ENCODE results near the gene WNT3A. TPM values are rescaled to one million over a fixed set of nuclear protein-coding genes. Genes with fewer than 3 reads are reported as not detected.

WNT3A gene
- total RNA-seq, 4 donors from 2014 or later = not detected

DNA sequence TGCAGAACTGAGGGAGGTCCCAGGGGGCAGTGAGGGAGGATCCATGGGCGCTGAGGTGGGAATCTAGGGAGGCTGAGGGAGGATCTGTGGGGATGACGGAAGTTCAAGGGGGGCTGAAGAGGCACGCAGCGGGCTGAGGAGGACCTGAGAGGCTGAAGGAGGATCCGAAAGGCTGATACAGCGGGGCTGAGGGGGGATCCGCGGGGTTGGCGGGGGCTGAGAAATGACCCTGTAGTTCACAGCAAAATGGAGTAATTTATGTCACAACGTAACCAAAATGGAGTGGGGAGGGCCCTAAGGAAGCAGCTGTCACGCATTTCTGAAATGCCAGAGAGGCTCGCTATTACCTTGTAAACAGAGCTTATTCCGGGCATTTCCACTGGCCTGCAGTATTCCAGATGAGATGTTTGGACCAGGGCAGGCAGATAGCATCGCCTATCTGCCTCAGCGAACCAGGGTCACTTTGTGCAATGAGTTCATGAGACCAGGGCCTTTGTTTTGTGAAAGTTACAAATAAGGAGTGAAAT lies 103.2 kb downstream of the WNT3A start:
- intact Hi-C loops (cut with DNase I; ENCODE audit: low total_unique reads) = no loop called here
- H3K9me3 ChIP-seq = no peaks in the 10 kb centered on the region
- peaks cover 0 to 12% of the 10 kb centered on the region in 2 donors for H3K4me1 ChIP-seq
- H3K27ac ChIP-seq = peak overlapping the region; percentile 94 to 97
- peak overlapping the region; percentile 71 to 82 for H3K4me3 ChIP-seq
- TF ChIP-seq, protein P1, sequence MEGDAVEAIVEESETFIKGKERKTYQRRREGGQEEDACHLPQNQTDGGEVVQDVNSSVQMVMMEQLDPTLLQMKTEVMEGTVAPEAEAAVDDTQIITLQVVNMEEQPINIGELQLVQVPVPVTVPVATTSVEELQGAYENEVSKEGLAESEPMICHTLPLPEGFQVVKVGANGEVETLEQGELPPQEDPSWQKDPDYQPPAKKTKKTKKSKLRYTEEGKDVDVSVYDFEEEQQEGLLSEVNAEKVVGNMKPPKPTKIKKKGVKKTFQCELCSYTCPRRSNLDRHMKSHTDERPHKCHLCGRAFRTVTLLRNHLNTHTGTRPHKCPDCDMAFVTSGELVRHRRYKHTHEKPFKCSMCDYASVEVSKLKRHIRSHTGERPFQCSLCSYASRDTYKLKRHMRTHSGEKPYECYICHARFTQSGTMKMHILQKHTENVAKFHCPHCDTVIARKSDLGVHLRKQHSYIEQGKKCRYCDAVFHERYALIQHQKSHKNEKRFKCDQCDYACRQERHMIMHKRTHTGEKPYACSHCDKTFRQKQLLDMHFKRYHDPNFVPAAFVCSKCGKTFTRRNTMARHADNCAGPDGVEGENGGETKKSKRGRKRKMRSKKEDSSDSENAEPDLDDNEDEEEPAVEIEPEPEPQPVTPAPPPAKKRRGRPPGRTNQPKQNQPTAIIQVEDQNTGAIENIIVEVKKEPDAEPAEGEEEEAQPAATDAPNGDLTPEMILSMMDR (IDR thresholded peaks at IDR 0.05) = no peak
- TF ChIP-seq POLR2A (IDR thresholded peaks at IDR 0.05) = no peak
- no peaks in the 10 kb centered on the region for H3K36me3 ChIP-seq
- peak in 1 of 2 donors; percentile 52 for DNase-seq
- H3K27me3 ChIP-seq = no peaks in the 10 kb centered on the region

DNA sequence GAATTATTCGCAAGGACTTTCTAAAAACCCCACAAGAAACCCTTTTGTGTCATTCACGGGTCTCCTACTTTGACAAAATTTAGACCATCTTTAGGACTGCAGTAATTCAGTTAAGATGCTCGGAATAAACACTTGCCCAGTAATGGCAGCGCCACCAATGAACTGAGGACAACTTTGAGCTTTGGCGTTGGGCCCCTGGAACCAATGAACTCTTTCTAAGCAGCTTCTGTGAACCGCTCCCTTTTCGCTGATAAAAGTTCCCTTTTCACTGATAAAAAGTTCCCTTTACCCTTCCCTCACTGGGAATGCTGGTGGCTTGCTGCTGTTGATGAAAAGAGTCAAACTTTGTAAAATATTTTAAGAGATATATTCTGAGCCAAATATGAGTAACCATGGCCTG lies 103.8 kb downstream of the WNT3A start:
- Histone ChIP-seq H3K27ac (peak overlapping the region; percentile 94 to 97), H3K4me3 (peak overlapping the region in 1 of 2 donors; percentile 71), H3K9me3 (no peaks in the 10 kb centered on the region), H3K36me3 (no peaks in the 10 kb centered on the region), H3K4me1 (peaks cover 0 to 12% of the 10 kb centered on the region in 2 donors), H3K27me3 (no peaks in the 10 kb centered on the region)
- TF ChIP-seq, protein P1 (IDR thresholded peaks at IDR 0.05) = no peak
- no peak for TF ChIP-seq POLR2A (IDR thresholded peaks at IDR 0.05)
- intact Hi-C loops (cut with DNase I; ENCODE audit: low total_unique reads) = no loop called here
- no peak for DNase-seq

Small RNA genes lying within 50 kb of the gene (microRNA-seq; reads per million reads assigned to microRNA genes)
- gene MIR3620 (ENCODE audit: borderline microRNAs expressed, borderline replicate concordance) = not detected

Small RNA genes lying within 50 kb of the gene (small RNA-seq; reads per million reads assigned to genes)
- not detected for gene SEPT14P17

Other genes starting within 250 kb of the WNT3A start
- gene PRSS38, start 191.3 kb upstream of the WNT3A start, total RNA-seq = not detected
- gene WNT9A, start 59.1 kb upstream of the WNT3A start, total RNA-seq = 1 to 10 TPM in 3 of 4 donors, not detected in 1; 2.4 to 6.8 (median 4.4) TPM
- 100 to 1,000 TPM; 165 to 340 (median 203) TPM for gene ARF1, start 75.7 kb downstream of the WNT3A start, total RNA-seq
- 10 to 100 TPM in 3 of 4 donors, not detected in 1; 10.6 to 18.6 (median 12.6) TPM for gene C1orf35, start 96.3 kb downstream of the WNT3A start, total RNA-seq
- 10 to 100 TPM; 19.4 to 43.4 (median 33.6) TPM for gene MRPL55, start 102.3 kb downstream of the WNT3A start, total RNA-seq
- 100 to 1,000 TPM; 124 to 406 (median 289) TPM for gene GUK1, start 133.3 kb downstream of the WNT3A start, total RNA-seq
- gene GJC2, start 142.9 kb downstream of the WNT3A start, total RNA-seq = 10 to 100 TPM in 2 of 4 donors, 1 to 10 TPM in 2; 2.6 to 25.8 (median 10.7) TPM
- gene IBA57, start 158.8 kb downstream of the WNT3A start, total RNA-seq = 10 to 100 TPM in 2 of 4 donors, 1 to 10 TPM in 2; 3.3 to 13.5 (median 7.5) TPM
- 10 to 100 TPM in 2 of 4 donors, 1 to 10 TPM in 2; 5.9 to 53.2 (median 22.4) TPM for gene OBSCN, start 201.0 kb downstream of the WNT3A start, total RNA-seq